Activated CD8-positive, alpha-beta memory T cell treated with anti-CD3 and anti-CD28 coated beads for 4 hours (primary cell): ENCODE measurements around the gene NCEH1.
"Not testable (repeated sequence)": the region's sequence is repeated elsewhere in the genome, so short reads cannot be mapped to it uniquely, and the experiment has no call there.

Experiments
- DNase-seq, 2 donors: peaks; one replicate each; pipeline ENCODE4 v3.0.0-alpha.2; 2020; ENCODE audit warnings: low read depth in 2 of 2

Gene NCEH1

GRCh38 chr3:172612871-172613678, 97.8 kb downstream of the NCEH1 start:
- DNase-seq: no peak

GRCh38 chr3:172609750-172610149, 101.1 kb downstream of the NCEH1 start:
- DNase-seq: no peak

GRCh38 chr3:172608575-172608974, 102.3 kb downstream of the NCEH1 start:
- DNase-seq: no peak

GRCh38 chr3:172607305-172608121, 103.4 kb downstream of the NCEH1 start:
- DNase-seq: no peak

- no peak for DNase-seq
Measured at GRCh38 chr3:172606021-172606420, 104.8 kb downstream of the NCEH1 start.

- DNase-seq: no peak
Measured at GRCh38 chr3:172604895-172605646, 105.8 kb downstream of the NCEH1 start.

- DNase-seq: no peak
Measured at GRCh38 chr3:172601066-172601832, 109.6 kb downstream of the NCEH1 start.

- no peak for DNase-seq
Measured at GRCh38 chr3:172600644-172601065, 110.2 kb downstream of the NCEH1 start.

- no peak for DNase-seq
Measured at GRCh38 chr3:172598904-172599303, 112.0 kb downstream of the NCEH1 start.

GRCh38 chr3:172596394-172596706, 114.5 kb downstream of the NCEH1 start:
- no peak for DNase-seq

GRCh38 chr3:172595664-172596393, 115.0 kb downstream of the NCEH1 start:
- DNase-seq: no peak

GRCh38 chr3:172594900-172595663, 115.8 kb downstream of the NCEH1 start:
- not testable (repeated sequence) for DNase-seq

- DNase-seq: no peak
Measured at GRCh38 chr3:172592898-172593669, 117.8 kb downstream of the NCEH1 start.

GRCh38 chr3:172591876-172592771, 118.7 kb downstream of the NCEH1 start:
- DNase-seq: peak; percentile 42 to 80

- DNase-seq: no peak
Measured at GRCh38 chr3:172591125-172591605, 119.7 kb downstream of the NCEH1 start.

GRCh38 chr3:172586436-172586835, 124.4 kb downstream of the NCEH1 start:
- no peak for DNase-seq

- no peak for DNase-seq
Measured at GRCh38 chr3:172585954-172586353, 124.9 kb downstream of the NCEH1 start.

- no peak for DNase-seq
Measured at GRCh38 chr3:172582712-172583111, 128.2 kb downstream of the NCEH1 start.
